ENCODE measurements around the gene FXYD2. TPM values are rescaled to one million over a fixed set of nuclear protein-coding genes. Genes with fewer than 3 reads are reported as not detected.

FXYD2 gene
- total RNA-seq, 3 donors from 2014 or later: 0.63 to 0.66 (median 0.63) TPM

- Mint-ChIP-seq H3K4me1 (ENCODE audit: low read depth) (peaks cover 47% of the 10 kb centered on the region), H3K27me3 (ENCODE audit: low read depth) (no peaks in the 10 kb centered on the region), H3K4me3 (no peak overlapping the region), H3K9me3 (no peaks in the 10 kb centered on the region), H3K36me3 (ENCODE audit: insufficient read depth) (no peaks in the 10 kb centered on the region)
- ATAC-seq: peak; percentile 41 to 56
- DNase-seq: peak; percentile 33
Observed at GRCh38 chr11:117823294-117823945, 1.1 kb downstream of the FXYD2 start.

GRCh38 chr11:117822074-117823033 lies 2.2 kb downstream of the FXYD2 start:
- no peaks in the 10 kb centered on the region for H3K9me3 Mint-ChIP-seq
- peak; percentile 31 to 33 for ATAC-seq
- H3K4me3 Mint-ChIP-seq: no peak overlapping the region
- H3K36me3 Mint-ChIP-seq (ENCODE audit: insufficient read depth): no peaks in the 10 kb centered on the region
- no peaks in the 10 kb centered on the region for H3K27me3 Mint-ChIP-seq (ENCODE audit: low read depth)
- peaks cover 47% of the 10 kb centered on the region for H3K4me1 Mint-ChIP-seq (ENCODE audit: low read depth)
- DNase-seq: peak; percentile 53

- Mint-ChIP-seq H3K36me3 (ENCODE audit: insufficient read depth) (no peaks in the 10 kb centered on the region), H3K9me3 (no peaks in the 10 kb centered on the region), H3K27me3 (ENCODE audit: low read depth) (no peaks in the 10 kb centered on the region), H3K4me3 (no peak overlapping the region), H3K4me1 (ENCODE audit: low read depth) (peaks cover 52% of the 10 kb centered on the region)
- DNase-seq: no peak
- ATAC-seq: no peak
Observed at GRCh38 chr11:117821431-117821830, 3.1 kb downstream of the FXYD2 start.

GRCh38 chr11:117820516-117820915 lies 4.0 kb downstream of the FXYD2 start:
- ATAC-seq: no peak
- peaks cover 57% of the 10 kb centered on the region for H3K4me1 Mint-ChIP-seq (ENCODE audit: low read depth)
- no peaks in the 10 kb centered on the region for H3K9me3 Mint-ChIP-seq
- no peaks in the 10 kb centered on the region for H3K36me3 Mint-ChIP-seq (ENCODE audit: insufficient read depth)
- H3K27me3 Mint-ChIP-seq (ENCODE audit: low read depth): no peaks in the 10 kb centered on the region
- H3K4me3 Mint-ChIP-seq: no peak overlapping the region
- DNase-seq: no peak

GRCh38 chr11:117820071-117820470 lies 4.5 kb downstream of the FXYD2 start:
- H3K4me1 Mint-ChIP-seq (ENCODE audit: low read depth): peaks cover 59% of the 10 kb centered on the region
- ATAC-seq (no peak), DNase-seq (no peak)
- H3K27me3 Mint-ChIP-seq (ENCODE audit: low read depth): no peaks in the 10 kb centered on the region
- no peaks in the 10 kb centered on the region for H3K9me3 Mint-ChIP-seq
- H3K36me3 Mint-ChIP-seq (ENCODE audit: insufficient read depth): no peaks in the 10 kb centered on the region
- no peak overlapping the region for H3K4me3 Mint-ChIP-seq

GRCh38 chr11:117819096-117820040 lies 5.2 kb downstream of the FXYD2 start:
- DNase-seq (no peak), ATAC-seq (no peak)
- H3K36me3 Mint-ChIP-seq (ENCODE audit: insufficient read depth): no peaks in the 10 kb centered on the region
- no peaks in the 10 kb centered on the region for H3K27me3 Mint-ChIP-seq (ENCODE audit: low read depth)
- H3K4me3 Mint-ChIP-seq: no peak overlapping the region
- H3K4me1 Mint-ChIP-seq (ENCODE audit: low read depth): peaks cover 64% of the 10 kb centered on the region
- H3K9me3 Mint-ChIP-seq: no peaks in the 10 kb centered on the region

GRCh38 chr11:117818041-117818873 lies 6.3 kb downstream of the FXYD2 start:
- Mint-ChIP-seq H3K9me3 (no peaks in the 10 kb centered on the region), H3K4me1 (ENCODE audit: low read depth) (peaks cover 61% of the 10 kb centered on the region), H3K27me3 (ENCODE audit: low read depth) (no peaks in the 10 kb centered on the region), H3K36me3 (ENCODE audit: insufficient read depth) (no peaks in the 10 kb centered on the region), H3K4me3 (peak overlapping the region; percentile 53)
- ATAC-seq (peak; percentile 28 to 41), DNase-seq (peak; percentile 42)

- peak overlapping the region; percentile 53 for H3K4me3 Mint-ChIP-seq
- ATAC-seq (peak; percentile 47 to 51), DNase-seq (peak; percentile 90)
- peaks cover 56% of the 10 kb centered on the region for H3K4me1 Mint-ChIP-seq (ENCODE audit: low read depth)
- H3K36me3 Mint-ChIP-seq (ENCODE audit: insufficient read depth): no peaks in the 10 kb centered on the region
- H3K27me3 Mint-ChIP-seq (ENCODE audit: low read depth): no peaks in the 10 kb centered on the region
- no peaks in the 10 kb centered on the region for H3K9me3 Mint-ChIP-seq
Observed at GRCh38 chr11:117817368-117818040, 7.0 kb downstream of the FXYD2 start.

- peaks cover 51% of the 10 kb centered on the region for H3K4me1 Mint-ChIP-seq (ENCODE audit: low read depth)
- ATAC-seq (no peak), DNase-seq (no peak)
- H3K4me3 Mint-ChIP-seq: peak overlapping the region; percentile 53
- H3K27me3 Mint-ChIP-seq (ENCODE audit: low read depth): no peaks in the 10 kb centered on the region
- H3K9me3 Mint-ChIP-seq: no peaks in the 10 kb centered on the region
- H3K36me3 Mint-ChIP-seq (ENCODE audit: insufficient read depth): no peaks in the 10 kb centered on the region
Observed at GRCh38 chr11:117816846-117817367, 7.6 kb downstream of the FXYD2 start.

GRCh38 chr11:117816151-117816741 lies 8.3 kb downstream of the FXYD2 start:
- DNase-seq (no peak), ATAC-seq (no peak)
- Mint-ChIP-seq H3K36me3 (ENCODE audit: insufficient read depth) (no peaks in the 10 kb centered on the region), H3K4me1 (ENCODE audit: low read depth) (peaks cover 48% of the 10 kb centered on the region), H3K27me3 (ENCODE audit: low read depth) (no peaks in the 10 kb centered on the region), H3K9me3 (no peaks in the 10 kb centered on the region), H3K4me3 (peak overlapping the region; percentile 20)

GRCh38 chr11:117815262-117815803 lies 9.2 kb downstream of the FXYD2 start:
- peak overlapping the region; percentile 67 for H3K4me3 Mint-ChIP-seq
- peaks cover 4% of the 10 kb centered on the region for H3K27me3 Mint-ChIP-seq (ENCODE audit: low read depth)
- peaks cover 48% of the 10 kb centered on the region for H3K4me1 Mint-ChIP-seq (ENCODE audit: low read depth)

GRCh38 chr11:117814766-117815261 lies 9.7 kb downstream of the FXYD2 start:
- Mint-ChIP-seq H3K4me1 (ENCODE audit: low read depth) (peaks cover 50% of the 10 kb centered on the region), H3K9me3 (no peaks in the 10 kb centered on the region), H3K4me3 (peak overlapping the region; percentile 67), H3K27me3 (ENCODE audit: low read depth) (peaks cover 4% of the 10 kb centered on the region), H3K36me3 (ENCODE audit: insufficient read depth) (no peaks in the 10 kb centered on the region)
- DNase-seq (peak; percentile 73), ATAC-seq (peak; percentile 41)

More at GRCh38 chr11:117815262-117815803, 9.2 kb downstream of the FXYD2 start:
- DNase-seq: peak; percentile 64
- Mint-ChIP-seq H3K36me3 (ENCODE audit: insufficient read depth) (no peaks in the 10 kb centered on the region), H3K9me3 (no peaks in the 10 kb centered on the region)
- ATAC-seq: peak; percentile 76 to 86
